Measurements from ENCODE around the gene DAB2IP.

DNA sequence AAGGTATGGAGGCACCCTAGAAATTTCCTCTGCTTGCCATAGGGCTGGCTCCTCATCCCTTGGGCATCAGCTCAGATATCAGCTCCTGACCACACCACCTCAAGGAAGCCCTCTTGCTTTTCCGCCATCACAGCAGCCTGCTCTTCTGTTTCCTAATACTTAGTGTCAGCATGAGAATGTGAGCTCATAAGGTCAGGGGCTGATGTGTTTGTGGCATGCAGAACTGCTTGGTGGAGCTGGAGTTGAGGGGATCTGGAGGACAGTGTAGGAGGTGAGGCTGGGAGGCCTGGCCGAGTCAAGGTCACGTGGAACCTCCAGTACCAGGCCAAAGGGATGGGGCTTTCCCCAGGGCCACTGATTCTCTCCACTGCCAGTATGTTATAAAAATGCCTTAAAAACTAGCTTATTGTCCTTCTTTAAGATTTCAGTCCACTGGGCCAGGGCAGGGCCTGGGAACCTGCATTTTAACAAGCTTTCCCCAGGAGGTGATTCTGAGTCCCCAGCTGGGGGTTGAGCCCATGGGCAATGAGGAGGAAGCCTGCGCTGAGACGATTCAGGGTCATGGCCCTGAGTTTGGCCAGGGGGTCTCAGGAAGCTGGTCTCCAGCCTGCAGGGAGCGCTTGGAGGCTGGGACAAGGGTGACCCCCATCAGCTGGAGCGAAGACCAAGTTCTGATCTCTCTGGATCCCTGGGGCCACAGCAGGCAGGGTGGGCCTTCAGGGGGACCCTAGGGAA is 28.6 kb downstream of the DAB2IP start:
- TF ChIP-seq, protein P1, sequence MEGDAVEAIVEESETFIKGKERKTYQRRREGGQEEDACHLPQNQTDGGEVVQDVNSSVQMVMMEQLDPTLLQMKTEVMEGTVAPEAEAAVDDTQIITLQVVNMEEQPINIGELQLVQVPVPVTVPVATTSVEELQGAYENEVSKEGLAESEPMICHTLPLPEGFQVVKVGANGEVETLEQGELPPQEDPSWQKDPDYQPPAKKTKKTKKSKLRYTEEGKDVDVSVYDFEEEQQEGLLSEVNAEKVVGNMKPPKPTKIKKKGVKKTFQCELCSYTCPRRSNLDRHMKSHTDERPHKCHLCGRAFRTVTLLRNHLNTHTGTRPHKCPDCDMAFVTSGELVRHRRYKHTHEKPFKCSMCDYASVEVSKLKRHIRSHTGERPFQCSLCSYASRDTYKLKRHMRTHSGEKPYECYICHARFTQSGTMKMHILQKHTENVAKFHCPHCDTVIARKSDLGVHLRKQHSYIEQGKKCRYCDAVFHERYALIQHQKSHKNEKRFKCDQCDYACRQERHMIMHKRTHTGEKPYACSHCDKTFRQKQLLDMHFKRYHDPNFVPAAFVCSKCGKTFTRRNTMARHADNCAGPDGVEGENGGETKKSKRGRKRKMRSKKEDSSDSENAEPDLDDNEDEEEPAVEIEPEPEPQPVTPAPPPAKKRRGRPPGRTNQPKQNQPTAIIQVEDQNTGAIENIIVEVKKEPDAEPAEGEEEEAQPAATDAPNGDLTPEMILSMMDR (IDR thresholded peaks at IDR 0.05) = no peak
- TF ChIP-seq POLR2A (IDR thresholded peaks at IDR 0.05) (no peak), POLR2AphosphoS5 (IDR thresholded peaks at IDR 0.05) (no peak)

Measured in prostate gland (tissue), 2 donors.